NCI-H2171 treated with DMSO at 0.1 percent for 48 hours (cell line): ENCODE data around the gene FLOT1.
A peak's percentile ranks its signal among the peaks of the same experiment; 100 is the strongest.

Source experiments
- DNase-seq: peaks from one replicate; lab custom pipeline; 2025; lab: John Stamatoyannopoulos, UW

FLOT1 gene, protein sequence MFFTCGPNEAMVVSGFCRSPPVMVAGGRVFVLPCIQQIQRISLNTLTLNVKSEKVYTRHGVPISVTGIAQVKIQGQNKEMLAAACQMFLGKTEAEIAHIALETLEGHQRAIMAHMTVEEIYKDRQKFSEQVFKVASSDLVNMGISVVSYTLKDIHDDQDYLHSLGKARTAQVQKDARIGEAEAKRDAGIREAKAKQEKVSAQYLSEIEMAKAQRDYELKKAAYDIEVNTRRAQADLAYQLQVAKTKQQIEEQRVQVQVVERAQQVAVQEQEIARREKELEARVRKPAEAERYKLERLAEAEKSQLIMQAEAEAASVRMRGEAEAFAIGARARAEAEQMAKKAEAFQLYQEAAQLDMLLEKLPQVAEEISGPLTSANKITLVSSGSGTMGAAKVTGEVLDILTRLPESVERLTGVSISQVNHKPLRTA

DNA sequence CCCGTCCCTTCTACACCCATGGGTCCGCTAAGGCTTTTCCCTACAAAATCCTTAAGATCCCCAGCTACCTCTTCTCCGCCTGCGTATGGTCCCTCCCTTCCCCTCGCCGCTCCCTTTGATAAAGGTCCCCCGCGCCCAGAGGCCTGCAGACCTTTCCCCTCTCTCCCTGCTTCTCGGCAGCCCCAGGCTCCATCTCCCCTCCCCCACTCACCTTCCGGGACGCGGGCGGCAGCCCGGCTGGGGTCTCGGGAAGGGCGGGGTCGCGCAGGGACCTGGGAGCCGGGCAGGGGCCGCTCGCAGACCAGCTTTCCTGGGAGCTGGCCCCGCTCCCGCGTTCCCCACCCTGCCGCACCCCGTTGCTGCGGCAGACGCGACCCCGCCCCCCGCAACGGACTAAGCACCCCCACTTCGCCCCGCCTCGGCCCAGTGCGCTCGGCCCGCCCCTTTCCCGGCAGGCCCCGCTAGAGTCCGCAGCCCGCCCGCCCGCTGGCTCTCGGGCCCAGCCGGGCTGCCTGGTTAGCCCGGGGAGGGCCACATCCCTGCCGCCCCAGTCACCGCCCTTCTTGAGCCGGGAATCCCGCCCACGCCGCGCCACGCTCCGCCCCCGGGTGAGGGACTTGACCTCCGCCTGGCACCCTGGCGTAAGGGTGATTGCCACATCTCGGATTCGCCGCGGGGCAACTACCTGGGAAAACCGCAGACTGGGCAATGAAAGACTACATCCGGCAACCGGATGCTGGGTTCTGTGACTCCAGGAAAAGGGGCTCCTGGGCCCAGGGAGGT, at the start of gene FLOT1:
TSS of gene FLOT1 (minus strand) at position 372 of the 783 bp plus-strand sequence. CDS start 498 bp downstream, outside the sequence.
- peak; percentile 79 for DNase-seq

DNA sequence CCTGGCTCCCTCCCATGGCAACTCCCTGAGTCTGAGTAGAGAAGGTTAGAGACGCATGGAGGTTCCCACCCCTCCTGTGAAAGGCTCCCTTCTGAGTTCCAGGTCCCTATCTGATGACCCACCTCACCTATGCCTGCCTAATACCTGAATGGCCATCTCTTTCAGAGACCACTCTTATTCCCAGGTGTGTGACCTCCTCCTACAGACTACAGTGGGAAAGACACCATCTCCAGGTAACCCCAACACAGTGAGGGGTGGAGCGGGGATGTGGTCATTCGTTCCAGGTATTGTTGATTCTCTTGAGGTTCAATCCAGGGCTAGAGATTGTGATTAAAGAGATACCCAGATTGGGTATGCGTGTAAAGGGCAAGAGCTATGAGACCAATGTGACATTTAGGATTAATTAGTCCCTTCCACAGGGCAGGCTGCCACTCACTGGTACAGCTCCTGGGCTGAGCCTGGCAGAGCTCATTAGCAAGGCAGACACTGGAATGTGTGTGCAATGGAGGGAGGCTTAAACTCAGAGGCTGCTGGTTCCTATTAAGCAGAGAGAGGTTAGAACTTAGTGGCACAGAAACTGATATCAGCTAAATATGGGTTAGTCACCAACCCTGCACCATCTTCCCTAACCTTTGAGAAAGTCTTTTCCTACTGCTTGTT, 48.4 kb upstream of the FLOT1 start:
- DNase-seq = no peak

DNA sequence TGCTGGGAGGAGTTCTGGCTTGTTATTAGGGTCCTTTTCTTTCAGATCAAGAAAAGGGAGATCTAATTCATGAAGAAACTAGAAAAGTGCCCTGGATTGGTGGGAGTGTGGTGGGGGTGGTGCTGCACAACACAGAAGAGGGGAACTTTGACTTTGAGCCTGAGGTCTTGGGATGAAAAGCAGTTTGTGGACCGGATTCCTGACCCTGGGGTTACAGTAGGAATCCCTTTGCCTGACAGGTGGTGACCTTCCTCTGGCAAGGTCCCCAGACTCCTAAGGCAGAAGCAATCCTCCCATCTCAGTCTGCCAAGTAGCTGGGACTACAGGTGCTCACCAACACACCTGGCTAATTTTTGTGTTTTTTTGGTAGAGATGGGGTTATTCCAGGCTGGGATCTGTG, 47.1 kb upstream of the FLOT1 start:
- peak; percentile 29 for DNase-seq

DNA sequence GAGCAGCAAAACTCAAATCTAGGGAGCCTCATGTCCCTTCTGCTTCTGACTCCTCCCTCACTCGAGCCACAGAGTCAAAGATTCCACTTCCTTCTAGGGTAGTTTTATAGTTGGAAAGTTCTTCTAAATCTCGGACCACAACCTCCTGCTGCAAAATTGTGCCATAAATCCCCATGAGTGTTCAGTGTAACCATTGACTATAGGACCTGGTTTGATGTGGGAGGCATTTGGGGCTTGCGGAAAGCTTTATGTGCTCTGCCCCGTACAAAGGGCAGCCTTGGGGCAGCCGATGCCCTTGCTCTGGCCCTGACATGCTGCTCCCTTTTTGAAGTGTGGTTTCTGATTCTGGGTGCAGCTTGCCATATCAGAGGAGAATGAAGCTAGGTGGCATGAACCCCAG, 45.5 kb upstream of the FLOT1 start:
- DNase-seq = no peak

DNA sequence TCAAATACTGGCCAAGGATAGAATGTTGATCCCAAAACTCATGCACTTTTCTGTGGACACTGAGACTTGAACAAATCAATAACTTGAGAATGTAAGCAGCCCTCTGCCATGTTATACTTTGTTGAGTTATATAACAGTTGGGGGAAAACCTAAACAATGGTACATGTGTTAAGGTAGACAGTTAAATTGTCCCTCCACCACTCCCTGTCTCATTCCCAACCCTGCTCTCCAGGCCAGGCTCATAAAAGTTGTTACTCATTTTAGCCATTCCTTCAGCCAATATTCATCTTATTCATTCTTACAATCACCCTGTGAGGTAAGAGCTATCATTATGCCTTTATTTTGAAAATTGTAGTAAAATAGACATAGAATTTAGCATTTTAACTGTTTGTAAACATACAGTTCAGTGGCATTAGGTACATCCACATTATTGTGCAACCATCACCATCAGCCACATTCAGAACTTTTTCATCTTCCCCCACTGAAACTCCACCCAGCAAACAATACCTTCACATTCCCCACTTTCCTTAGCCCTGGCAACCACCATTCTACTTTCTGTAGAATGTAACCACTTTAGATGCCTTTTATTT, 40.0 kb upstream of the FLOT1 start:
- DNase-seq = no peak

DNA sequence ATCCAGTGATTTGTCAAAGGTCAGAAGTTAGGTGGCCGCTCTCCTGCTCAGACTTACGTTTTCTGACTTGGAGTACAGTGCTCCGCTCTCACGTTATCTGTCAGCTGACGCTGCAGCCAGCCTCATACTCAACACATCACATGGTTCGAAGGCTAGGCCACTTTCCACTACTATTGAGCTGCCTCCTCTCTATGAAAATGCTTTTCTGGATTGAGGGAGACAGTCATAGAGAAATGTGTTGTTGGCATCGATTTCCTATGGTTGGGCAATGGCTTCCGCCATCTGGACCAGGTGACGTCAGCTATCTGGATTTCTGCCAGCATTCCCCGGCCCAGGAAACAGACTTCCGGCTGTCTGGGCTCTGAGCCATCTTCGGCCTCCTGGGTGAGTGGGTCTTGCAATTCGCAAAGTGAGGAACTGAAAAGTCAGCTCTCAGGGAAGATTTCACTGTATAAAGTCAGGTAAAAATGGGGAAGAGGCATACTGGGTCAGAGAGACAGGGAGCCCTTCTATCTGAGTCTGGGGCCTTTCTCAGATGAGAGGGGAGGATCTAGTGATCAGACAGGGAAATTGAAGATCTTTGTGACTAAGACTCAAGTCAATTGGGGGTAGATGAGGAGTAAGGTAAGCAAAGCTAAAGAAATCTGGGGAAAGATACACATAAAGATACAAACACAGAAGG, 39.4 kb upstream of the FLOT1 start:
- peak; percentile 91 for DNase-seq

DNA sequence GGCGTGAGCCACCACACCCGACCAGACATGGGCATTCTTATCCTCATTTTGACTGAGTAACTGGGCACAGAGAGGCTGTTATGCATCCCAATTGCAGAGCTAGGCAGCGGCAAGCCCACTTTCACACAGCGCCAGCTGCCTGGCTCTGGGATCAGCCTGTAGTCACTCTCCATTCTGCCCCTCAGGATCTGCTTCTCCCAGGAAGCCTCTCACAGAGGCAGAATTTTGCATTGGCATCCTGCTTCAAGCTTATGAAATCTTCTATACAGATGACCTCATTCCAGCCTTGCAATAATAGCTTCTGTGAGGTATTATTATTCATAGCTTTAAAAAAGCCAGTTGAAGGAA, 38.9 kb upstream of the FLOT1 start:
- DNase-seq = peak; percentile 56

DNA sequence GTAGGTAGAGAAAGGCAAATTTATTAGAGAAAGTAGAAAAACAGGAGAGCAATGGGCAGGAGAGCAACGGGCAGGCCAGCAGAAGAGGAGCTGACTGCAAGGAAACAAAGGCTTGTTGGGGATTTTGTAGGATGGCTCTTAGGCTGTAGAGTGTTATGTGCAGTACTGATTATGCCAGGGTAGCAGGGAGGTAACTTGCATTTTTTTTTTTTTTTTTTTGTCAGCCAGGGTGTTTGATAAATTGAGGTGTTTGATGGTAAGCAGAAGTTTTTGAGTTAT, 38.1 kb upstream of the FLOT1 start:
- DNase-seq = no peak

DNA sequence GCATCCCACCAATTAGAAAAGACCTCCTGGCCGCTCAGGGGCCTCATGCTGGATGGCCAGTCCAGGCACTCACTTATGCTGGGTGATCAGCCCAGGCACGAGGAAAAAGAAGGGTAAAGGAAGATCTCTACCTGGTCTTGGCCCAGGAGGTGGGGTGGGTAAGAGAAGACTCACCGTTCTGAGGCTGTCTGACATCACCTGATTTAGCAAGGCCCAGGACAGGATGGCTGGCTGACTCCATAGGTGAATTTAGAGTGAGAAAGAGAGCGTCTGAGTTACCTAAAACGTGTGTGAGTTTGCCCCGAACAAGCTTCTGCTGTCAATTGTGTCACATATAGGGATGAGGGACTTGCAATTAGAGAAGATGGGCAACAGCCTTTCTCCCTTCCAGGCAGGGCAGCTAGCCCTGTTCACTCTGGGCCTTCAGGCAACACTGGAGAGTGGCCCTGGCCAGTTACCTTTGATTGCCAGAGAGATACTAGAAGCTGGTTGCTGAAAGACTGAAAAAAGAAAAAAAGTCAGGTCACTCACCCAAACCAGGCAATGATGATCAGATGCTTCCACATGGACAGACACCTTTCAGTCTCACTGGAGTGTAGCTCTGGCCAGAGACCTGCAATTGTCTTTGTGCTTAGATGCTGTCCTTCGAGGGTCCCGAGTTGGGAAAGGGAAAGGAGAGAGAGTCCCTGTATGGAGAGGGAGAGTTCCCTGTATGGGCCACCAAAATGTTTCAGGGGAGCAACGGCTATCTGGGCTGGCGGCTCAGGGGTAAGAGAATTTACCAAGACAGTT, 37.6 kb upstream of the FLOT1 start:
- DNase-seq = no peak

DNA sequence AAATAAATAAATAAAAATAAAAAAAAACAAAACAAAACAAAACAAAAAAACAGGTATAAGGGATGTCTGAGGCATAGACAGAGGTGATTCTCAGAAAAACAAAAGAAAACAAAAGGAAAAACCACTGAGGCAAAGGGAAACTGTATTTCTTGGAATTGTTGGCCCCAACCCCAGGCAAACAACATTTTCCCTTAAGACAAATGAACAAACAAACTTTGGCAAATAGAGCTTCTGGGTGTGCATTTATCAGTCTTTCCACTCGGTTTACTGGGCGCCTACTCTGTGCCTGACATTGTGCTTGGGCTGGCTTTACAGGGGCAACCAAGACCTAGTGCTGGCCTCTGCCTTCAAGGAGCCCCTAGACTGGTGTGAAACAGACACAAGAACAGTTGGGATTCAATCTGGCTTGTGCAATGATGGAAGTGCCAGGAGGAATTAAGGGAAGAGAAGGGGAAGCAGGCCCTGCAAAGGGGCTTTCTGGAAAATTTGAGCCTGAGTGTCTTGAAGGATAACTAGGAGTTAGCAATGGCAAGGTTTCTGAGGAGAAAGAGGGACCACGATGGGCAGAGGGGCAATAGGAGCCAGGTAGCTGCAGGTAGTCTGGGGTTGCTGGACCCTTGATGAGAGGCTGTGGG, 35.6 kb upstream of the FLOT1 start:
- DNase-seq = no peak

DNA sequence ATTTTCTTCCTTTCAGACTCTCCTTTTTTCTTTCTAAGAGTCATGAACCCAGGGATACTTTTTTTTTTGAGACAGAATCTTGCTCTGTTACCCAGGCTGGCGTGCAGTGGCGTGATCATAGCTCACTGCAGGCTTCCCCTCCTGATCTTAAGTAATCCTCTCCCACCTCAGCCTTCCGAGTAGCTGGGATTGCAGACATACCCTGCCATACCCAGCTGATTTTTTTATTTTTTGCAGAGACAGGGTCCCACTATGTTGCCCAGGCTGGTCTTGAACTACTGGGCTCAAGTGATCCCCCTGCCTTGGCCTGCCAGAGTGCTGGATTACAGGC, 34.6 kb upstream of the FLOT1 start:
- no peak for DNase-seq

DNA sequence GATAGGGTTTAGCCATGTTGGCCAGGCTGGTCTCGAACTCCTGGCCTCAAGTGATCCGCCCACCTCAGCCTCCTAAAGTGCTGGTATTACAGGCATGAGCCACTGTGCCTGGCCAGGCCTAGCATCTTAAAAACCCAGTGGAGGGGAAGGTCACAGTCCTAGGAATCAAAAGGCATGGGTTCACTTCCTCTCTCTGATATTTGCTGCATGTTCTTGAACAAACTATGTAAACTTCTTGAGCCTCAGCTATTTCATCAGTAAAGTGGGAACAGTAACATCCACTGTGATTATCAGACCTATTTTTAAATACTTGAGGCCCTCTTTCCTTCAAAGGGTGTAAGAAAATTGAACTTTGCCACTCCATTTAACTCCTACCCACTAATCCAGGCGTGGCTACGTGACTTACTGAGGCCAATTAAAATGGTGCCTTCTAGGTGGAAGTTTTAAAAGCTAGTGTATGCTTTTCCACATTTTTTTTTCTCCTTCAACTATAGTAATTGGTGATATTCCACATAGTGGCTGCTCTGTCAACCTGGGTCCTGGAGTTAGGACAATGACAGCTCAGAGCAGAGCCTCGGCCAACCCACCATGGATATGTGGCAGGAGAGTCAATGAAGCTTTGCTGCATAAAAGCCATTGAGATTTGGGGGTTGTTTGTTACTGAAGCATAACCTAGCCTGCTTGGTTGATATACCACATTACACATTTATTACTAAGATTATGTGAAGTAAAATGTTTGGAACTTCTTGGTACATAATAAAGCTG, 34.1 kb upstream of the FLOT1 start:
- no peak for DNase-seq

DNA sequence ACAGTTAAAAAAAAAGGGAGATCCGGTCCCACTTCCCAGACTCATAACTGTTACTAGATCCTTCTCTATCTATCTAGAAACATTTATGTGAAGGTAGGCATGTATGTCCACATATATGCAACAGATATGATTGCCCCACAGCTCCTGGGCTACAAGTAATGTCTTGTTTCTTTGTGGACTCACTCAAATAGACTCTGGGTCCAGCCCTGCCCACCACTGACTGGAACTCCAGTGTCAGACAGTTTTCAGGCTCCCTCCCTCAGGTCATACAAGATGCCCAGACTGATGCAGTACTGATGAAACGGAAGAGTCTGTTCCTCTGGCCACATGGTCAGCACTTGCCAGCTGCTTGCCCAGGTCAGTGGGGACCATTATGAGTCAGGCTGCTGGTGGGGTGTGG, 32.6 kb upstream of the FLOT1 start:
- no peak for DNase-seq

DNA sequence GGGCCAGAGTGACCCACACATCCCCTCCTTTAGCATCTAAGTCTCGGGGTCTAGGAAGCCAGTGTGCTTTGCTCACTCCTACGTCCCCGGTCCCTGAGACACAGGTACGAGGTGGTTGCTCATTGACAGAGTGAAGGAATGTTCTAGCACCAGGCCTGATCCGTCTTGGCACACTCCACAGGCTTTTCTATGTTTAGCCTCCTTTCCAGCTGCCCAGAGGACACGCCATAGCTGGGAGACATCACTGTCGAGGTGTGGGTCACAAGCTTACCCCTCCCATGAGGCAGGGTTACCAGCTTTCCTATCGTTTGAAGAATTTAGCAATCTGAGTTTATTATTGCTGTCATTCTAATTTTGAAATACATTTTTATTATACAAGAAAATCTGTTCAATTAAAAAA, 32.2 kb upstream of the FLOT1 start:
- DNase-seq = no peak

DNA sequence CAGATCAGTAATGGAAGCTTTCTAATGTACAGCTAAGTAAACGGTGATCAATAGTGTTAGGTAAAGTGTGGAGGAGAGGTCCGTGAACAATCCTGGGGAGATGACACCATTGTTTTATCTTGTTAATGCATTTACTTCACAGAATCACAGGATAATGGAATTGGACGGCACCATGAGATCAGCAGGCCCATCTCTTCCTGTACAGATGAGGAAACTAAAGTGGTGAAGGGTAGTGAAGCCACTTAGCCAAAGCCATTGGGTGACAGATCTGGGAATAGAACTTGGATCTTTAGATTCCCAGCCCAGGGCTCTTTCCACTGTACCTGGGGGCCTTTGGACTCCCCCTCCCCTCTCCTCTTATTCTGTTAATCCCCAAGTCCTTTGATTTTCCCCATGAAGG, 28.1 kb upstream of the FLOT1 start:
- DNase-seq = no peak

DNA sequence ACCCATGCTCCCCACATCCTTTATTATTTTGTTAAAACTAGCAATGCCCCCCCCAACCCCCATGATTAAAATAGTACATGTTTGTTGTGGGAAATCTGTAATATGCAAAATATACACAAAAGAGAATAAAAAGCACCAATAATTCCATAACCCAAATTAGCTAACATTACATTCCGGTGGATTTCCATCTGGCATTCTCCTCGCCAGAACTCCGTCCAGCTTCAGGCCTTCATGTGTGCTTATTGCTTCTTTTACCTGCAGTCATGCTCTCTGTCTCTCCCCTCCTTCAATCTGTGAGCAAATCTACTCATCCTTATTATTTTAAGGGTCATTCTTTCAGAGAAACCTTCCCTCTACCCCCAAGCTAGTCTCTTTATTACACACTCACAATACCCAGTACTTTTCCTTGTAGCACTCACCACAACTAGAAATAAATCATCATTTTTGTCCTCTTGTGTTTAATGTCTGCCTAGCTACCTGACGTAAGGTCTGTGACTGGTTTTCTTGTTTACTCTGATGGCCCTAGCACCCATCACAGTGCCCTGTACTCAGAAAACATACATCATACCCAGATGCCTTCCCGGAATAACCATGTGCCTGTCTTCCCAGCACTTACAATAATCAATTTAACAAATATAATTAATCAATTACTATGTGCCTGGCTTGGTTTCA, 27.5 kb upstream of the FLOT1 start:
- no peak for DNase-seq

DNA sequence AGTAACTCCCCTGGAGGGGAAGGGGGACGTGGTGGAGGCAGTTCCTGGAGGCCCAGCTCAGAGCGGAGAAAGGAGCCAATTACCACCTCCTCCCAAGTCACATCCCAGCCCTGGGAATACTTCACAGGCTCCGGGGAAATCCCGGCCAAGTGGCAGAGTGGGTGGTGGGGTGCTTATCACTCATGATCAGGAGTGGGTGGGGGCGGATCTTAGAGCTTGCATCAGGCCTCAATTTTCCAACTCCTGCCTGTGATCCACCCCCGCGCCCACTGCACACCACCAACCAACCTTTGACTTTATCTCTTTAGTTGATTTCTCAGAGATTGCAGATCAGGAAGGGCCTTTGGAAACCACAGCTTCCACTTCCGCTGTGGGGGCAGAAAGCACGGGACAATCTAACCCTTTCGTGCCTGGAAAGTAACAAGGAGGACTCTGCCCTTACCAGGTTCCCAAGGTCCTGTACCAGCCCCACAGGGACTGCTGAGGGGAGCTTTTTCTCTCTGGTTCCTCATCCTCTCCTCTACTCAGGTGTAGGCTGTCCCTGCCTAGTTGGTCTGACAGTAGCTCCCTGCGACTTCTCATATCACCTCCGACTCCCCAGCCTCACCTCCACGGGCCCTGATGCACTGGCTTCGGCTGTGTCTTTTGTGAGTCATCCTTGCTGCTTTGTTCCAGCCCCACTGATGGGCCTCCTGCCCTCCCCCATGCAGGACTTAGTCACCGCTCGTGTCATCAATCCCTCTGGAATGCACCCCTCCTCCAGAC, 26.8 kb upstream of the FLOT1 start:
- DNase-seq = no peak

DNA sequence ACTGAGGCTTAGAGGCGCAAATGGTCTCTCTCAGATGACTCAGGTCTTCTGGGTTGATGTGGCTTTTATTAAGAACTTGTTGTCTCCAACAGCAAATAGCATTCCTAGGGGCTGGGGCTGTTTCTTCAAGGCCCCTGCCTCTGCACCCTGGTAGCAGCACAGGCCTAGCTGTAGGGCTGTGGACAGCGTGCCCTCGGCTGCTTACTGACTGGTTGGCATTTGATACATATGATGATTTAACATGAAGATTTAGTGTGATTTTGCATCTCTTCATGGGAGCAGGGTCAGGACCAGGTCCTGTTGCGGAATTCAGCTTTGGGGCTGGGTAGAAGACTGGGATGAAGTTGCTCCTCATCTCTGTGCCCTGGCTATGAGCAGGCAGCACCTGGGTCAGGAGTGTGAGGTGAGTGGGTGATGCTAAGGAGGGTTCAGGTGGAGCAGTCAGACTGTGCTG, 26.2 kb upstream of the FLOT1 start:
- no peak for DNase-seq

DNA sequence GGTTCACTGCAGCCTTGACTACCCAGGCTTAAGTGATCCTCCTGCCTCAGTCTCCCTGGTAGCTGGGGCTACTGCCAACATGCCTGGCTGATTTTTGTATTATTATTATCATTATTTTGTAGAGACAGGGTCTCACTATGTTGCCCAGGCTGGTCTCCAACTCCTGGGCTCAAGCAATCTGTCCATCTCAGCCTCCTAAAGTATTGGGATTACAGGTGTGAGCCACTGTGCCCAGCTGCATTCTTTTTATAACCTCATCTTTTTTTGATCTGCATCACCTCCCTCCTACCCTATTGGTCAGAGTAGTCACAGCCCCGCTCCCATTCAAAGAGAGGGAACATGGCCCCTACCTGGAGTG, 25.4 kb upstream of the FLOT1 start:
- DNase-seq = no peak
